Measurements from ENCODE around the gene PAPOLG. TPM values are rescaled to one million over a fixed set of nuclear protein-coding genes. Genes with fewer than 3 reads are reported as not detected.

Gene PAPOLG
- total and polyA plus RNA-seq, 2 of the 13 experiments (the other 11 are each of a cell fraction or from before 2014, with no cell fraction given), result 10.1 to 10.4 TPM

- BruUV-seq (replicated peaks), result no TSS peak
- H3K9ac ChIP-seq (ENCODE audit: insufficient read depth, low read depth, low read length), result no peak overlapping the region
- DNase-seq (ENCODE audit: low spot score), result no peak
- in situ Hi-C loops (cut with HindIII; ENCODE audit: extremely low pct_ligation_motif_present, low pct_unique_long_range_greater_than_20kb) (no loop called here), intact Hi-C loops (cut with micrococcal nuclease; ENCODE audit: unreplicated experiment) (no loop called here)
- no peak overlapping the region for H3K4me2 ChIP-seq (ENCODE audit: low read depth, low read length)
- no peak overlapping the region for H2AFZ ChIP-seq (ENCODE audit: low read length)
- no peaks in the 10 kb centered on the region for H3K27me3 ChIP-seq (ENCODE audit: control insufficient read depth in 1 of 2, insufficient read depth in 2 of 2, low read length in 2 of 2)
- POLR2A ChIA-PET, result no interaction called here
- no peaks in the 10 kb centered on the region for H3K79me2 ChIP-seq (ENCODE audit: insufficient read depth, low read length)
- no peaks in the 10 kb centered on the region for H3K36me3 ChIP-seq (replicated peaks in 1 of 2; ENCODE audit: control insufficient read depth in 1 of 2, insufficient read depth in 2 of 2, low read length in 2 of 2)
- H3K4me3 ChIP-seq (replicated peaks in 1 of 3; ENCODE audit: insufficient read depth in 1 of 3, low read depth in 2 of 3, low read length in 3 of 3), result no peak overlapping the region
- H3K9me3 ChIP-seq (ENCODE audit: low read length), result no peaks in the 10 kb centered on the region
- CTCF ChIA-PET (ENCODE audit: low intra/inter-chr PET ratio, low total read pairs), result no interaction called here
- H3K27ac ChIP-seq (ENCODE audit: extremely low read length, insufficient read depth, low read length), result no peak overlapping the region
- H3K4me1 ChIP-seq (ENCODE audit: insufficient read depth, low read length), result no peaks in the 10 kb centered on the region
- 48% methylated on average over 5 of the region's 5 CpGs for WGBS (ENCODE audit: low lambda C conversion rate)
- no peak for TF ChIP-seq PATZ1 (CRISPR knock-in tag; IDR thresholded peaks at IDR 0.05)
- TF ChIP-seq, protein P1, sequence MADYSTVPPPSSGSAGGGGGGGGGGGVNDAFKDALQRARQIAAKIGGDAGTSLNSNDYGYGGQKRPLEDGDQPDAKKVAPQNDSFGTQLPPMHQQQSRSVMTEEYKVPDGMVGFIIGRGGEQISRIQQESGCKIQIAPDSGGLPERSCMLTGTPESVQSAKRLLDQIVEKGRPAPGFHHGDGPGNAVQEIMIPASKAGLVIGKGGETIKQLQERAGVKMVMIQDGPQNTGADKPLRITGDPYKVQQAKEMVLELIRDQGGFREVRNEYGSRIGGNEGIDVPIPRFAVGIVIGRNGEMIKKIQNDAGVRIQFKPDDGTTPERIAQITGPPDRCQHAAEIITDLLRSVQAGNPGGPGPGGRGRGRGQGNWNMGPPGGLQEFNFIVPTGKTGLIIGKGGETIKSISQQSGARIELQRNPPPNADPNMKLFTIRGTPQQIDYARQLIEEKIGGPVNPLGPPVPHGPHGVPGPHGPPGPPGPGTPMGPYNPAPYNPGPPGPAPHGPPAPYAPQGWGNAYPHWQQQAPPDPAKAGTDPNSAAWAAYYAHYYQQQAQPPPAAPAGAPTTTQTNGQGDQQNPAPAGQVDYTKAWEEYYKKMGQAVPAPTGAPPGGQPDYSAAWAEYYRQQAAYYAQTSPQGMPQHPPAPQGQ (CRISPR knock-in tag; IDR thresholded peaks at IDR 0.05; ENCODE audit: borderline replicate concordance), result no peak
- no peak for TF ChIP-seq SUZ12 (IDR thresholded peaks at IDR 0.05; ENCODE audit: low read depth, low read length)
- FAIRE-seq, result no peak
- ATAC-seq, result no peak
- H4K20me1 ChIP-seq (ENCODE audit: insufficient read depth, low read length), result no peaks in the 10 kb centered on the region
Measured at GRCh38 chr2:60728855-60729254, 27.2 kb upstream of the PAPOLG start.

Measured in HepG2 (cell line).